Measurements from ENCODE around the gene AMT.

AMT gene

GRCh38 chr3:49387721-49388120 lies 34.6 kb downstream of the AMT start:
- no peak for DNase-seq

- no peak for DNase-seq
These were observed 36.1 kb downstream of the AMT start for GRCh38 chr3:49386056-49386756.

GRCh38 chr3:49385617-49386016 lies 36.7 kb downstream of the AMT start:
- no peak for DNase-seq

GRCh38 chr3:49383387-49383786 lies 38.9 kb downstream of the AMT start:
- DNase-seq = no peak

GRCh38 chr3:49378249-49378895 lies 43.9 kb downstream of the AMT start:
- DNase-seq = no peak

- peak; percentile 41 for DNase-seq
These were observed 44.8 kb downstream of the AMT start for GRCh38 chr3:49377483-49377882.

GRCh38 chr3:49371946-49372345 lies 50.3 kb downstream of the AMT start:
- DNase-seq = no peak

- no peak for DNase-seq
These were observed 51.5 kb downstream of the AMT start for GRCh38 chr3:49370585-49371290.
